ENCODE results near the gene C19orf53. TPM values are rescaled to one million over a fixed set of nuclear protein-coding genes. Genes with fewer than 3 reads are reported as not detected.

Gene C19orf53
- total and polyA plus RNA-seq, 2 of the 13 experiments (the other 11 are each of a cell fraction or from before 2014, with no cell fraction given), result 129 to 130 TPM

- TF ChIP-seq ZBTB40 (IDR thresholded peaks at IDR 0.05) (no peak), ZBTB40 (CRISPR knock-in tag; IDR thresholded peaks at IDR 0.05) (no peak; the same call in 1 of the 2 replicates), ARID3A (IDR thresholded peaks at IDR 0.05; ENCODE audit: low read depth, low read length) (no peak), AGO2 (optimal IDR thresholded peaks at IDR 0.05; ENCODE audit: low read depth, low read length) (no peak), PCBP1 (IDR thresholded peaks at IDR 0.05; ENCODE audit: borderline replicate concordance, low read depth, low read length) (peak; percentile 67), ZNF784 (CRISPR knock-in tag; IDR thresholded peaks at IDR 0.05; ENCODE audit: borderline replicate concordance) (no peak), ZNF605 (CRISPR knock-in tag; IDR thresholded peaks at IDR 0.05) (peak; percentile 70), ZNF597 (CRISPR knock-in tag; IDR thresholded peaks at IDR 0.05) (no peak), ZFAT (CRISPR knock-in tag; conservative IDR thresholded peaks at IDR 0.05) (no peak), YY1 (IDR thresholded peaks at IDR 0.05; ENCODE audit: insufficient read depth, insufficient replicate concordance, low read depth, low read length) (peak; percentile 16), ZBTB1 (CRISPR knock-in tag; IDR thresholded peaks at IDR 0.05; ENCODE audit: borderline replicate concordance) (no peak)
Observed at GRCh38 chr19:13794757-13795589, 20.7 kb downstream of the C19orf53 start, which contains the start of gene ZSWIM4 (continued).

Data from HepG2 (cell line).